LoVo (cell line): ENCODE measurements around the gene SLC25A53.
A peak's percentile ranks its signal among the peaks of the same experiment; 100 is the strongest.

ENCODE experiments used
- DNase-seq: peaks from one replicate; pipeline ENCODE4 v3.0.0-alpha.2; 2016; ENCODE audit warnings: low spot score

SLC25A53 gene, protein sequence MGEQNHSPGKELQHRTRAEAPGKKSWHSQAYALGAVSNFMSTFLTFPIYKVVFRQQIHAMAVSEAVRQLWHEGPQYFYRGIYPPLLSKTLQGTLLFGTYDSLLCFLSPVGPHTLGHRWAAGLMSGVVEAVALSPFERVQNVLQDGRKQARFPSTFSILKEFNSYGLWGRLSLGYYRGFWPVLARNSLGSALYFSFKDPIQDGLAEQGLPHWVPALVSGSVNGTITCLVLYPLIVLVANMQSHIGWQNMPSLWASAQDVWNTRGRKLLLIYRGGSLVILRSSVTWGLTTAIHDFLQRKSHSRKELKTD

DNA sequence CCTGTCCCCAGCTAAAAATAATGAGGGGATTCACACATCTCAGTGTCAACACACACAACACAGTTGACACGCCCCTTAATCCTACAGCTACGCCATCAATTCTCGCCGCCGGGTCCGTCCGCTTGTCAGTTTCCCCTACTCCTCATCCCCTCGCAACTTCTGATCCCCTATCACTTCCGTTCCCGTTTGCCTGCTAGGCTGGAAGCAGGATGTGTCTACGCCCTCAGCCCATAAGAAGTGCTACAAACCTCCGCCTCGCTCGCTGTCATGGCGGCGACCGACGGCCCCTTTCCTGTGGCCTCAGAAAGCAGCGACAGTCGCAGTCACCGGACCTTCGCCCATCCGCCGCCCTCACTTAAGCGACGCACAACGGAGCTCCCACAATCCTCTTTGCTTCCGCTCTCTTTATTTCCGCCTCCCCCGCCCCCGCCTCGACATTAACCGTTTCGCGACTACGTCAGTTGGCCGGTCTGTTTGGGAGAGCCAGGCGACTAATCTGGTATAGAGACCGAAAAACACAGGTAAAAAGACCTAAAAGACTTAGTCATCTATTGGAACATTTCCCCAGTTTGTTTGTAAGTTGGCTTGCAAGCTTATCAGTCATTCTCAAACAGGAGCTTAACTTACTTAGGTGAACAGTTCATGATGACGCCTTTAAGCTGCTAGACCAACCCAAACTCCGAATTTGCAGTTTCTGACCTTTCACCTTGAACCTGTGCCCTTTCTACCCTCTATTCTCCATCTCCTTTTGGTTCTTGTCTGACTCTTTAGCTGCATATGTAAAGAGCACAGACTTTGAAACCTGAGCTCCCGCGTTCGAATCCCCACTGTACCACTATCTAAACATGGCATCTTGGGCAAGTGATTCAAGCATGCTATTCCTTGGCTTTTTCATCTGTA is at the start of gene SLC25A53:
TSS of gene SLC25A53 (minus strand) at position 380 of the 900 bp plus-strand sequence. CDS start 51,752 bp downstream, outside the sequence.
- DNase-seq, result peak; percentile 80

GRCh38 chrX:104205548-104205947 is 48.7 kb upstream of the SLC25A53 start:
- DNase-seq, result no peak

DNA sequence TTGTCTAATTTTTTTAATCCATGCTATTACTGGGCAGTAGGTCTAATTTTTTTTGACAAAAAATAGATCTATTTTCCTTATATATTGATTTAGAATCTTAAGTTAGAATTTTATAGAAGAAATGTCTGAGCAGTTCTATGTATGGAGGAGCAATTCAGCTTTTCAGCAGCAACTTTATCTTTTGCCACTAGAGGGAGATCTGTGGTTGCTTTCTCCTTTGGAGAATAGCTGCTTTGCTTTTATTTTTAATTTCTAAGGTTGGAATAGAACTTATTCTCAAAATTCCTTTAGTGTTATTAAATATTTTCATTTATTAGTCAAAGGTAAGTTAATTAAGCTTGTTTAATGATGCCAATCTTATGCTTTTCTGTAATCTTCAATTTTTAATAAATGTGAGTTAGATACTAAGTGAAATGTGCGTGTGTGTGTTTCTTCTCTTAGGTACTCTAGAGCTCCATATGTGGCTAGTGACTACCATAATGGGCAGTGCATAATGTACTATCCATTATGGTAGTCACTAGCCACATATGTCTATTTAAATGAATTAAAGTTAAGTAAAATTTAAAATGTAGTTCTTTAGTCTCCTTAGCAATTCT is 38.8 kb upstream of the SLC25A53 start:
- peak; percentile 16 for DNase-seq

GRCh38 chrX:104195013-104195412 is 38.2 kb upstream of the SLC25A53 start:
- DNase-seq, result no peak

DNA sequence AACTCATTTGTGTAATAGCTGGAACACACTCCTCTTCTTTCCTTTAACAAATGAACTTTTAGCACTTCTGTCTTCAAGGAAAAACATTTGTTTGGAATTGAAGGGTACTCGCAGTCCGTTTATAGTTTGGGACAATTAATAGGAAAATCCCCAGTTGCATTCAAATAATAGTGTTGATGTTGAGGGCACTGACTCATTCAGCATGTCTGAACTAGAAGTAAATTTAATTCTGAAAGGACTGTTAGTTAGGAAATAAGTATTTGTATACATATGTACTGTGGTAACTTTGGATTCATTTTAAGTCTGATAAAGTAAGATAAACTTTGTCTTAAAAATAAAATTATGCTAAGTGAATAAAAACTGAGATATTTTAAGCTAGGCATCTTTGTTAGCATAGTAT is 36.7 kb upstream of the SLC25A53 start:
- DNase-seq, result no peak

DNA sequence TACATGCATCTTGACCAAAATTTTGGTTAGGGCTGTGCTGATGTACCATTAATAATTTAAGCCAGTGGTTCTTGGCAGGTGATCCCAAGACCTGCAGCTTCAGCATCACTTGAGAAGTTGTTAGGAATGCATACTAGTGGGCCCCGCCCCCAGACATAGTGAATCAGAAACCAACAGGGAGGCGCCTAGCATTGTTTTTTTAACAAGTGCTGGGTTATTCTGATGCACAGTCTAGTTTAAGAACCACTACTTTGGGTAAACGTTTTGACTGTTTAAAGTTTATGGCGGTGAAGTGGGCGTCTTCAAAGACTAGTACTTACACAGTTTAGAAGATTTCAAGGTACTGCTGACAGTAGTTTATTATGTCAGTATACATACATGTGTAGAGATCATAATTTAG is 33.0 kb upstream of the SLC25A53 start:
- DNase-seq, result no peak

GRCh38 chrX:104187931-104188330 is 31.1 kb upstream of the SLC25A53 start:
- no peak for DNase-seq

- DNase-seq, result no peak
Observed at GRCh38 chrX:104183685-104184084, 26.9 kb upstream of the SLC25A53 start.

- no peak for DNase-seq
Observed at GRCh38 chrX:104173841-104174240, 17.0 kb upstream of the SLC25A53 start.

- DNase-seq, result no peak
Observed at GRCh38 chrX:104172788-104173187, 16.0 kb upstream of the SLC25A53 start.

GRCh38 chrX:104172121-104172520 is 15.3 kb upstream of the SLC25A53 start:
- no peak for DNase-seq

GRCh38 chrX:104168127-104168526 is 11.3 kb upstream of the SLC25A53 start:
- DNase-seq, result no peak

GRCh38 chrX:104166735-104167436 is 10.1 kb upstream of the SLC25A53 start:
- DNase-seq, result no peak

DNA sequence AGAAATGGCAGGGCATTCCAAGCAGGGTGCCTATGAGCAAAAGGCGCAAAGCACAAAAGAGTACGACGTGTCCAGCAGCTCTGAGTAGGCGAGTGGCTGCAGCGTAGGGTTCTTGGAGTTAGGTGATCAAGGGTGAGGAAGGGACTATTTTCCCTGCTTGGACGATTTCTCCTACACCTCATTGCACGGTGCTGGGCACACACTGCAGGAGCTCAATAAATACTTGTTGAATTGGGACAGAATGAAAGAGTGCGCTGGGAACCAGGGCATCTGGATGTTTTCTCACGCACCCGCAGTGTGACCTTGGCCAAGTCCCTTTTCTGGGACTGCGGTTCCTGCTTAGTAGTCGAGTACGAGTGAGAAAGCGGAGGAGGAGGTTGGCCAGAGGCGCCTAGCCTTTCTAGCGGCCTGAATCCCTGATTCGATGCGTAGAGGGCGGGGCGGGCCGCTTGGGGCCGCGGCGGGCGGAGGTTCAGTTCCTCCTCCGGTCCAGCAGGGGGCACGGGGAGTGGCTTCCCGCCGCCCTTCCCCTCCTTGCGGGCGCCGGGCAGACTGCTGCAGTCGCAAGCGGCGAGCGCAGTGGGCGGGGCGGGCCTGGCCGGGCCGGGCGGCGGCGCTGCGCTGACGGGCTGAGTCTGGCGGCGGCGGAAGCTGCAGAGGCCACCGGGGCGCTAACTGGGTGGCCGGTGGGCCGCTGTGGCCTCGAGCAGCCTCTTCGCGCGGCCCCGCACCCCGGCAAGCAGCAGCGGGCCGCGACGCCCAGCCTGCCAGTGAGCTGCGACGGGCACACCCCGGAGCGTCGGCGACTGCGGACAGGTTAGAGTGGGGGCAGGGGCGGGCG is 9.3 kb upstream of the SLC25A53 start, which contains the start of gene FAM199X:
TSS of gene FAM199X (plus strand) at position 560 of the 841 bp plus-strand sequence. CDS start 333 bp downstream, outside the sequence.
- DNase-seq, result peak; percentile 86

- DNase-seq, result no peak
Observed at GRCh38 chrX:104151037-104151436, 5.8 kb downstream of the SLC25A53 start.

DNA sequence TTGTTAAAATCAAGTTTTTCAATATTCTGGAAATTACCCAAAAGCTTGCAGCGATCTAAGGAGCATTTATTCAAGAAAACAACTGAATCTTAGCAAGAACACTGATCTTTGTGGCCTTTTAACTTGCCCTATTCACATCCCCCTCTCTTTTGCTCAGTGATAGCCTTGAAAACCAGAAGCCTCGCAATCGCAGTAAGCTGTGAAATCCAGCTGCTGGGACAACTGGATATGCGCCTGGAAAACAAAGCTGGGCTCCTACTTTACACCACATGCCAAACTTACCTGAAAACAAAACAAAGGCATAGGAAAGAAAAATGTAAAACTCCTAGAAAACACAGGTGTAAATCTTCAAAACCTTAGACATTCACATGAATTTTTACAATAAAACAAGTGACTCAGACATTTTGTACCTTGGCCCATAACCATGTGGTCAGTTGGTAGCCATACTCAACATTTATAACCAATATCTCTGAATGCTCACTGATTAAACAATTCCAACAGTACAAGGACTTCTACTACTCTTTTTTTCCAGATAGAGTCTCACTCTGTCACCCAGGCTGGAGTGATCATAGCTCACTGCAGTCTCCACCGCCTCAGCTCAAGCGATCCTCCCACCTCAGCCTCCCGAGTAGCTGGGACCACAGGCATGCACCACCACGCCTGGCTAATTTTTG is 15.6 kb downstream of the SLC25A53 start:
- no peak for DNase-seq

GRCh38 chrX:104137496-104137895 is 19.3 kb downstream of the SLC25A53 start:
- no peak for DNase-seq

DNA sequence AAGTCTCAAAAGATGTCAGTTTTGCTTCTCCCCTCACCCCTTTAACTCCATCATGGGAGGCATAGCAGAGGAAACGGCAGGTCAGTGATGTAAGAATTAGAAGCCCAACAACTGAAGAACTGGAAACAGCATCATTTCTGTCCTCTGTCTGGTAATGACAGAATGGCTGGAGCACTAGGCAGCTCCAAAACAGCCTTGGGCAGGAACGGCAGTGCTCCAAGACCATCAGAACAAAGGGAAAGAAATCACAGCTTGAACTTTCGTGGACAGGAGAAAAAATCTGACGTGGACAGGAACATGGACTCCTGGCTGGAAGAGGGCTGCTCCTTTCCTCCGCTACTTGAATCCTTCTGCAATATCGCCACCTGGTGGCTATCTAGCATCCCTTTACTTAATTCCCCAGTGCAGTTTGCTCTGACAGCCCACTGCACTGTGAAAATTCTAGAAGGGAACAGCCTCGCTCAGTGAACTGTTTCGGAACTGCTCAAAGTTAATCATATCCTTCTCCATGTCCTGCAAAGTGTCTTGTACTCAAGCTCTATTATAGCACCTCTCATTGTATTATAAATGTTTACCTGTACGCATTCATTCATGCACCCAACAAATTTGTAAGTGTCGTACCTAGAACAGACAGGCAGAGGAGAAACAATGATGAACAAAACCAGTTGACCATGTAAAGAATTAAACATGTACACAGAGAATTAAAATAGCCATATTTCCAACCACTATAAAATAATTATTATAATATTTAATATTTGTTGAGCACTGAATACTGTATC is 20.4 kb downstream of the SLC25A53 start:
- peak; percentile 61 for DNase-seq

DNA sequence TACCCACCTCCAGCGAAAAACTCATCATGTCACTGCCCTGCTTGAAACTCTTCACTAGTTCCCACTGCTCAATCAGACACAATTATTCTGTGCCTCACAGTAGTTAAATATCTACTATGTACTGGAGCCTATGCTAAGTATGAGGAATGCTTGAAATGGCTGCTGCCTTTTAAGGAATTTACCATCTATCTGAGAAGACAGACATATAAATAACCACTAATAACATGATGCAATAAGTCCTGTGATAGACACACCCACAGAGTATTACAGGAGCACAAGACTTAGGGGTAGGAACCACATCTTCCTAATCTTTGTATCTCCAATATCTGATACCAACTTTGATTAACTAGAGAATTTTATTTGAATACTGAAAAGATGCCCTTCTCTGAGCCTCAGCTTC is 21.1 kb downstream of the SLC25A53 start:
- no peak for DNase-seq
